ENCODE results near the gene MCF2L.

Gene MCF2L

DNA sequence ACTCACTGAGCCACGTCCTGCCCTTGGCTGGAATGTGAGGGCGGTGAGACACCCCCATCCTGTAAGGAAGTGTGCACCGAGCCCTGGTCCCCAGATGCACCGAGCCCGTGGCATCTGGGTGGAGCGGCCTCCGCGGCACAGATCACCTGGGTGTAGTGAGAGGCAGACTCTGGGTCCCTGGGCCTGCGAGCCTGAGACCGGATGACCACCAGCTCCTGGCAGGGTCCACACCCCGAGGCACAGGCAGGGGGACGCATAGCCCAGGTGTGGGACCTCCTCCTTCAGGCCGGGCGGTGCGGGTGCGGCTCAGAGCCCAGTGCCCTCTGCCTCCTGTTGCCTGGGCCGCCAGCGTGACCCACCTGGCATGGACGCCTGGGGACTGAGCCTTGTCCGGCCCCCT is 12.4 kb downstream of the MCF2L start:
- no peaks in the 10 kb centered on the region for H3K9me3 Mint-ChIP-seq
- no peaks in the 10 kb centered on the region for H3K27me3 Mint-ChIP-seq
- DNase-seq (no peak), ATAC-seq (peak; percentile 26)
- H3K4me3 Mint-ChIP-seq = no peak overlapping the region
- no peak overlapping the region for H3K27ac Mint-ChIP-seq
- peaks cover 31% of the 10 kb centered on the region for H3K4me1 Mint-ChIP-seq

DNA sequence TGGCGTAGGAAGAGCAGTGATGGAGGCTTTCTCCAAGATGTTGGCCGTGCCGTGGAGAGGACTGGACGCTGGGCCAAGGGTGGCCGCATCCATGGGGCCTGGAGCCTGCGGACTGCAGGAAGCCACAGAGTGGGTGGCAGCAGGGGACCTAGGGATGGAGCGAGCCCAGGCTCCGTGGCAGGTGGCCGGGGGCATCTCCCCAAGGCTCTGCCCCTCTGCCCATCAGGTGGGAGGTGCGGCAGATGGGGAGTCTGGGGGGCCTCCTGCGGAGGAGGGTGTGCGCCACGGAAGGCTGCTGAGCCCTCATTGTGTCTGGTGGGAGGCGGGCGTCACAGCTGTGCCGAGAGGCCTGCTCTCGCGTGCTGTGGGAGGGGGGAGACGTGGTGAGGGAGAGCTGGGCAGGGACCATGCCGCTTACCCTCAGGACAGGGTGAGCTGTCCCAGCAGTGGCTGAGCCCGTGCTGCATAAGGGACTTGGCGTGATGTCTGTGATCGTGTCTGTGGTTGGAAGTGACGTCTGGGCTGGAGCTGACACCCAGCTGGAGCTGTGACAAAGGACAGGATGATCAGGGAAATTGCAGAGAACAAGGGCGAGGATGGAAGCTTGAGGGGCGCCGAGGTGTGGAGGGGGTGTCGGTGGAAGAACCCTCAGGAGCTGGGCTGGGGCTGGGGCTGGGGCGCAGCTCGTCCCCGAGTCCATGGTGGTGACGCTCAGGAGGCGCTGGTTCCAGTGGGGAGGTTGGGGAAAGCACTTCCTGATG is 13.4 kb downstream of the MCF2L start:
- peak overlapping the region in 1 of 2 donors; percentile 91 for H3K27ac Mint-ChIP-seq
- no peaks in the 10 kb centered on the region for H3K27me3 Mint-ChIP-seq
- no peak for ATAC-seq
- H3K9me3 Mint-ChIP-seq = no peaks in the 10 kb centered on the region
- no peak overlapping the region for H3K4me3 Mint-ChIP-seq
- H3K4me1 Mint-ChIP-seq = peaks cover 31% of the 10 kb centered on the region
- DNase-seq = no peak

DNA sequence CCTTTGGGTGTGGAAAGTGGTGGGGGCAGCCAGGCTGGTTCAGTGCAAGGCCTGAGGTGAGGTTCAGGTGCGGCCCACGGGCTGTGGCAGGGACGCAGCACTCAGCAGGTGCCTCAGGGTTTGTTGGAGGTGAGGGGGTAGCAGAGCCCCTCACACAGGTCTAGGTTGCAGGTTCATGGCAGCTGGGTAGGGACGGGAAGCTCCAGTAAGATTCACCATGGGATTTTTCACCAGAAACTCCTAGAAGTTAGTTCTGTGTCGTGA is 14.0 kb downstream of the MCF2L start:
- H3K27me3 Mint-ChIP-seq = no peaks in the 10 kb centered on the region
- peaks cover 31% of the 10 kb centered on the region for H3K4me1 Mint-ChIP-seq
- H3K4me3 Mint-ChIP-seq = no peak overlapping the region
- H3K9me3 Mint-ChIP-seq = no peaks in the 10 kb centered on the region
- H3K27ac Mint-ChIP-seq = no peak overlapping the region
- DNase-seq = no peak
- no peak for ATAC-seq

DNA sequence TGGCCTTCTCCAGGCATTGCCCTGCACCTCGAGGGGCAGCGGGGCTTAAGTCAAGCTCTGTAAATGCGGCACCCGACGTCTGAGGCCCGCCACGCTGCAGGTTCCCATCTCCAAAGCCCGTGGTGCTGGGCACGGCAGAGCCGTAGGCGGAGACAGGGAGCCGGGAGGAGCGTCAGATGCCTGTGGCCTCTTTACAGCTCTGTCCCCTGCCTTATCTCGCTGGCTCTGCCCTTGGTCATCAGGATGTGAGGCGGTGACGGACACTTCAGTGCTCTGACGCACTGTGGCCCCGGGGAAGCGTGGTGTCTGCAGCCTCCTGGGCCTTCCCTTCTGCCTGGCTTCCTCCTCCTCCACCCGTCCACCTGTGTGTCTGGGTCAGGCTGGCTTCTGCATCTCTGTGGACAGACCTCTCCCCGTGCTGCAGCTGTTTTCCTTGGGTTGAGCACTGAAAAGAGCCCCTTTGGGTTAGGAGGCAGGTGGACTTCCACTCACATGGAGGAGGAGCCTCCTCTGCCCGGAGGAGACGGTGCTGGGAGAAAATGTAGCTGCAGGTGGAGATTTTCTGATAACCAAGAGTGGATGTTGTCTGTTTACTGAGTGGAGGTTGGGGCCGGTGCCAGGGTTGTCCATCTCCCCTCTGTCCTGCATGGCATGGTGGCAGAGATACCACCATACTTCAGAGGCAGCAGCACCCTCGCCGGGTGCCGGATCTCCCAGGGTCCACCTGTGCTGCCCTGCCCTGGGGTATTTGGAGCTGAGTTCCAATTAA is 14.6 kb downstream of the MCF2L start:
- no peaks in the 10 kb centered on the region for H3K9me3 Mint-ChIP-seq
- DNase-seq (no peak), ATAC-seq (no peak)
- no peak overlapping the region for H3K4me3 Mint-ChIP-seq
- no peak overlapping the region for H3K27ac Mint-ChIP-seq
- no peaks in the 10 kb centered on the region for H3K27me3 Mint-ChIP-seq
- peaks cover 31% of the 10 kb centered on the region for H3K4me1 Mint-ChIP-seq

DNA sequence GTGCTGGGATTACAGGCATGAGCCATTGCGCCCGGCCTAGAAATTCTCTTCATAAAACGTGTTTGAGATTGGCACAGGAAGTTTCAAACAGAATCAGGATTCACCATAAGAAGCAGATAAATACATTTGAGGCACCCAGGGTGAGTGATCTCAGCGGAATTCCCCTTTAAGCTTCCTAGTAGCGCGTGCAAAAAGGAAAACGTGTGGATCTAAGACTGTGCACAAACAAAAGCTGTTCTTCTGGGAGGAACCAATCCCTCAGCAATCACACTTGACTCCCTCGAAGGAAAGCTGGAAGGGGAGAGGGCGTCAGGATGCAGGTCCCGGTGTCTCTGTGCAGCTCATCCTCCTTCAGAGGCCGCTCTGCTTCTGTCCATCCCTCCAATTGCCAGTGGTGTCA is 15.5 kb downstream of the MCF2L start:
- no peak overlapping the region for H3K27ac Mint-ChIP-seq
- no peak for DNase-seq
- peak overlapping the region; percentile 22 to 59 for H3K4me3 Mint-ChIP-seq
- no peaks in the 10 kb centered on the region for H3K27me3 Mint-ChIP-seq
- peaks cover 0 to 2% of the 10 kb centered on the region in 2 donors for H3K9me3 Mint-ChIP-seq
- H3K4me1 Mint-ChIP-seq = peaks cover 28% of the 10 kb centered on the region
- no peak for ATAC-seq

DNA sequence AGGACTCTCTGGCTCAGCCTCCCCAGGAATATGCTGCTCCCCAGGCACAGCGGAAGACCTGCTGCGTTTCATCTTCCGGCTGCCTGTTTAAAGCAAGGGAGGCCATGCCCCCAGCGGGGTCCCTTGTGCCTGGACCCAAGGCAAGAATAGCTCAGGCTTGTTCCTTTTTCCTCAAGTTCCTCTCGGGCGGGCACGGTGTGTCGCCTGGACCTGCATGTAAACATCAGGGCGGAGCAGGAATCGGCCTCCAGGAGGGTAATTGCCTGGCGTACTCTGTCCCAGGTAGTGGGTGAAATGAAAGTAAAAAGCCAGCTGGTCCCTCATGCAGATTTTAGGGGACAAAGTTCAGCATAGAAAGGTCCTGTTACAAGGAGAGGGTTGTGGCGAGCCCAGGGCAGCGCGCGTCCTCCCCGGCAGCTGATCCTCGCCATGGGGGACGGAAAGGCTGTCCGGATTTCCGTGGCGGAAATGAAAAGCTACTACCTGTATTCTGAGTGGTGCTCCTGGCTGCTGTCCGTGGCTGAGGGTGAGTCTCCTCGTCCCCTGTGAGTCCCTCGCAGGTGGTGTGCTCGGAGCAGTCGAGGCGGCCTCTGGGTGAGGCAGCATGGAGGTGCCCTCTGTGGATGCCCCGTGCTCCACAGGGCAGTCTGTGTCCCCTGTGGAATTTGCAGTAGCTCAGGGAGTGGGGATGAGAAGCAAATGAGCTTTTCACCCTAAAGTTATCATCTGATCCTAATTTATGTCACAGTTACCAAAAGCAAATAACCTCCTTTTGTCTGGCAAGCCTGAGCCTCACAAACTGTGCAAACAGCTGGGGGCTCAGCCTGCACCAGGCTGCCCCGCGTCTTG is 16.2 kb downstream of the MCF2L start:
- no peak for ATAC-seq
- Mint-ChIP-seq H3K4me1 (peaks cover 22% of the 10 kb centered on the region), H3K9me3 (peaks cover 0 to 9% of the 10 kb centered on the region in 2 donors), H3K27ac (no peak overlapping the region), H3K27me3 (no peaks in the 10 kb centered on the region), H3K4me3 (peak overlapping the region; percentile 35 to 59)
- no peak for DNase-seq

DNA sequence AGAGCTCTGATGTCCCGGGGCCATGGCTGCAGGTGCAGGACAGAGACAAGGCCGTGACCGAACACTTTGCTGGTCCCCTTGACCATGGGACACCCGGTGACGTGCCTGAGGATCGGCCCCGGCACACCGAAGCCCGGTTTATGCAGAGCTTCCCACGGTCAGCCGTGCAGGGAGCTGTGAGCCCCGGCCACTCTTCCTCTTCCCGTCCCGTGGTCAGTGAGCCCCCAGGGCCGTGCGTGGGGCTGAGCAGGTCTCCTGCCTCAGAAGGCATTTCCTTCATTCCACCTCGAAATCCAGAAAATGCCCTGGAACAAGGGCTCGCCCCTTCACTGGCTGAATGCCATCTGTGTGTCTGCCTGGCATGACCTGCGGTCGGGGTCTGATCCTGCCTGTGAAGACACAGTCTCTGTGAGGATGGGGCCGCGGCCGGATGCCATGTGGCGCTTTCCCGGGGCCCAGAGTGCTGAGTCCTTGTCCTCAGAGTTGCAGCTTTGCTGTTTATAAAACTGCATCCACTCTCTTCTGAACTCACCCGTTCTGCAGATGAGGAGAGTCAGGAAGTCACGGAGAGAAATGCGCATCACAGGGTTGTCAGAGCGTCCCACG is 16.9 kb downstream of the MCF2L start:
- H3K4me1 Mint-ChIP-seq = peaks cover 14% of the 10 kb centered on the region
- ATAC-seq (no peak), DNase-seq (no peak)
- no peak overlapping the region for H3K4me3 Mint-ChIP-seq
- no peaks in the 10 kb centered on the region for H3K27me3 Mint-ChIP-seq
- H3K27ac Mint-ChIP-seq = peak overlapping the region in 1 of 2 donors; percentile 19
- H3K9me3 Mint-ChIP-seq = peaks cover 0 to 10% of the 10 kb centered on the region in 2 donors

DNA sequence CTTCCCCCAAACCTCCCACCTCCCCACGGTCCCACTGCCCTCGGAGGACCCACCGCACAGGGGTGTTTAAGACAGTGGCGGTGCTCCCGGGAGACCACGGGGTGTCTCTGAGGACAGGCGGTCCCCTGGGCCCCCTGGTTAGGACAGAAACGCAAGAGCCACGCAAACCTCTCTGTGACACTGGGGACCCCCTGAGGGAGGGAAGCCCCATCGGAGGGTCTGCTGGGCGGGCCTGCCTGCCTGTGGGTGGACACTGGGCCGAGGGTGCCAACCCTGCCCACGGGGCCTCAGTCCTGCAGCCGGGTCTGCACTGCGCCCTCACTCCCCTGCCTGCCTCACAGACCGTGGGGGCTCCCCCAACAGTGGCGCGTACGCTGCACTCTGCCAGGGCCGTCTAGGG is 17.5 kb downstream of the MCF2L start:
- no peaks in the 10 kb centered on the region for H3K27me3 Mint-ChIP-seq
- no peak overlapping the region for H3K4me3 Mint-ChIP-seq
- DNase-seq (no peak), ATAC-seq (peak; percentile 61)
- H3K9me3 Mint-ChIP-seq = peaks cover 0 to 10% of the 10 kb centered on the region in 2 donors
- no peak overlapping the region for H3K27ac Mint-ChIP-seq
- peaks cover 10% of the 10 kb centered on the region for H3K4me1 Mint-ChIP-seq

DNA sequence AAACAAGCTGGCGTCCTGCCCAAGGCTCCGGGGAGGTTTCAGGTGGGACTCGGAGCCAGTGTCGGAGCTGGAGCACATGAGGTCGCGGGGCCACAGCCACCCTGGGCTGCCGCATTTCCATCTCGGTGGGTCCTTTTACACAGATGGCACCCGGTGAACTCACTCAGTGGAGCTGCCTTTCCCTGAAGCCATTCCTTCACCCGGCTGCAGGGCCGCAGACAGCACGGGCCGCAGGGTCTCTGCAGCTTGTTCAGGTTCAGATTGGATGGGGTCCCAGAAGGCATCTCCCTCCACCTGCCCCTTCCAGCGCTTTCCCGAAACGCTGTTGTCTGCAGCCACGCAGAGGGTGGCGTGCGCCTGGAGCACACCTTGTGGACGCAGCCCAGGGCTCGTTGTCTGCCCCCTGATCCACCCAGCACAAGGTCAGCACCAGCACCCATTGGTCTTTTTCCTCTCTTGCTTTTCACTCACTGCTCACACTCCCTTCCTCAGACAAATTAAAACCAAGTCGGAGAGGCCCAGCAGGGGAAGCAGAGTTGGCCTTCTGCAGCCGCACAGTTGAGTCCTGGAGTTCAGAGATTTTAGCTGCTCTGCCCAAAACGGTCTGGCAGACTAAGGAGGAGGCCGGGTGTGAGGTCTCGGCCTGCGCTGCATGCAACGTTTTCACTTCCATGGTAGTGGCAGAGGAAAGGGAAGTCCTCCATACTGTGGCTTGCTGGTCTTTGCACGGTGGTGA is 18.1 kb downstream of the MCF2L start:
- H3K4me3 Mint-ChIP-seq = no peak overlapping the region
- H3K9me3 Mint-ChIP-seq = peaks cover 0 to 10% of the 10 kb centered on the region in 2 donors
- ATAC-seq (no peak), DNase-seq (no peak)
- H3K27me3 Mint-ChIP-seq = no peaks in the 10 kb centered on the region
- H3K27ac Mint-ChIP-seq = peak overlapping the region in 1 of 2 donors; percentile 42
- peaks cover 6% of the 10 kb centered on the region for H3K4me1 Mint-ChIP-seq

DNA sequence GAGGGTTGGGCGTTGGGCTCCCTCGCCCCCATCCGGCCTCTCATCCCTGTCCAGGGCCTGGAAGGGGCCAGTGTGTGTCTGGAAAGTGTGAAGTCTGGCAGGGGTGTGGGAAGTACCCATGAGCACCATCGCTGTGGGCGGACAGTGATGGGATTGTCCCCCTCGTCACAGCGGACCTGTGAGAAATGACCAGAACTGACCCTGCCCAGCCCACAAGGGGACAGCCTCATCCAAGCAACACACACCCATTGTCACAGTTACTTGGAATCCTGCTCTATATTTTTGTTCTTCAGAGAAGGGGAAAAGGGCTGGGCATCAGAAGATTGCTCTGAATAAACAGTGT is 18.6 kb downstream of the MCF2L start:
- Mint-ChIP-seq H3K9me3 (peaks cover 0 to 10% of the 10 kb centered on the region in 2 donors), H3K4me1 (peaks cover 6% of the 10 kb centered on the region), H3K27ac (no peak overlapping the region), H3K4me3 (no peak overlapping the region), H3K27me3 (no peaks in the 10 kb centered on the region)
- DNase-seq = no peak
- ATAC-seq = no peak

DNA sequence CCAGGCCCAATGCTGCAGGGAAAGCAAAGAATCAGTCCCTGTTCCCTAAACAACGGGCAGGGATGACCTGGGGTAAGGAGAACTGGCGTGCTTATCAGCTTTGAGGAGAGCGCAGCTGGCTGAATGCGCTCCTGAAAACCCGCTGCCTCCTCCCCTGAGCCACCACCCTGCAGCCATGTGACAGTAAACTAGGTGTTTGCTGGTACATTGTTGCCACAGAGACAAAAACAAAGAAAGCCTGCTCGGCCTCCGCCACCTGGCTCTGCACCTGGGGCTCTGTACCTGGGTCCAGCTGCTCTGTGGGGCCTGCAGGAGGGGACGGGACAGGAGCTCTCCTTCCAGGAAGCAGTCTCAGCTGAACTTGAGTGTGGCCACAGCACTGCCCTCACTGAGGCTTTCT is 21.8 kb downstream of the MCF2L start:
- no peak for ATAC-seq
- Mint-ChIP-seq H3K4me1 (no peaks in the 10 kb centered on the region), H3K9me3 (peaks cover 0 to 10% of the 10 kb centered on the region in 2 donors), H3K27ac (no peak overlapping the region), H3K4me3 (no peak overlapping the region), H3K27me3 (no peaks in the 10 kb centered on the region)
- DNase-seq = no peak

DNA sequence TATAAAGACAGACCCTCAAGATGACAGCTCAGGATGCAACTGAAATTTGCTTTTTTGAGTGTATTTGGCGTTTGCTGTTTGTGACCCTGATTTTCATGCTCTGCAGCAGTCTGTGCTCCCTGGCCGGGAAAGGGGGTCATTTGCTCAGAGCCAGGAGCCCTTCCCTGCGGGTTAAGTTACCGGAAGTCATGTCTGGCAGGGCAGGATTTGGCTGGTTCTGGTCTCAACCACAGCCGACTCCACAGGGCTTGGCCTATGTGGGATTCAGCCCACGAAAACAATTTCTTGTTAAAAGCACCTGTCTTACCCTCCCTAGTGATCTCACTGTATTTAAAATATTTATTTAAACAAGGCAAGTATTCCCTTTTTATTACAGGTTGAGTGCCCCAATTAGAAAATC is 22.6 kb downstream of the MCF2L start:
- H3K4me1 Mint-ChIP-seq = no peaks in the 10 kb centered on the region
- ATAC-seq = no peak

DNA sequence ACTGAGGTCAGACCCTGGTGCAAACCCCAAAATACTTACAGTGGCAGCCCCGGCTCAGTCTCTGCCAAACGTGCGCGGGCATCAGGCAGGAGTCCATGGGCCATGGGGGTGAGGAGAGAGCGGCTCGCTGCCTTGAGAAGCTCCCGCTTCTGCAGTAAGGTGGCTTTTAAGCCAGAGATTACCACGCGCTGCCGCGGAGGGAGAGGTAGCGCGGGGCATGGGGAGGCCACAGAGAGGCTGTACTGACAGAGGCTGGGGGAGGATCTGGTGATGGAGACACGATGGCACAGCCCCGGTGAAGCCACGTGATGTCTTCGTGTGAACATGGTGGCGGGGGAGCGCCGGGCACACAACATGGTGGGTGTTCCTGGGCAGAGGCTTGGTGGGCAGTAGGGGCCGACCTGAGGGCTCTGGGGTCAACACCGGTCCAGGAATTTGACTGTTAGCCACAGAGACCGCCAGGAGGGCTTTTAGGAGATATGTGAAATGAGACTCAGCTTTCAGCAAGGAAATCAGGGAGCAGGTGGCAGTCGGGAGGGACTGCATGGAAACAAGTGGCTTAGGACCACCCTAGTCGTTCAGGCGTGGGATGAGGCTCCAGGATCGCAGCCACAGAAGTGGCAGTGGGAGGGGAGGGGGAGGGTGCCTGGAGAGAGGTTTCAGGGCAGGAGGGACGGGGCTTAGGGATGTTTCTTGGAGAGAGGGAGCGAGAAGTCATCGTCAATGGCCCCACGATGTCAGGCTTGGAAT is 24.1 kb downstream of the MCF2L start:
- DNase-seq = no peak
- H3K27ac Mint-ChIP-seq = no peak overlapping the region
- no peak overlapping the region for H3K4me3 Mint-ChIP-seq
- peaks cover 0 to 10% of the 10 kb centered on the region in 2 donors for H3K9me3 Mint-ChIP-seq
- H3K4me1 Mint-ChIP-seq = no peaks in the 10 kb centered on the region
- H3K27me3 Mint-ChIP-seq = no peaks in the 10 kb centered on the region
- ATAC-seq = no peak

More for the DNA sequence above, 22.6 kb downstream of the MCF2L start:
- Mint-ChIP-seq H3K9me3 (peaks cover 0 to 10% of the 10 kb centered on the region in 2 donors), H3K4me3 (no peak overlapping the region), H3K27me3 (no peaks in the 10 kb centered on the region), H3K27ac (no peak overlapping the region)
- no peak for DNase-seq

DNA sequence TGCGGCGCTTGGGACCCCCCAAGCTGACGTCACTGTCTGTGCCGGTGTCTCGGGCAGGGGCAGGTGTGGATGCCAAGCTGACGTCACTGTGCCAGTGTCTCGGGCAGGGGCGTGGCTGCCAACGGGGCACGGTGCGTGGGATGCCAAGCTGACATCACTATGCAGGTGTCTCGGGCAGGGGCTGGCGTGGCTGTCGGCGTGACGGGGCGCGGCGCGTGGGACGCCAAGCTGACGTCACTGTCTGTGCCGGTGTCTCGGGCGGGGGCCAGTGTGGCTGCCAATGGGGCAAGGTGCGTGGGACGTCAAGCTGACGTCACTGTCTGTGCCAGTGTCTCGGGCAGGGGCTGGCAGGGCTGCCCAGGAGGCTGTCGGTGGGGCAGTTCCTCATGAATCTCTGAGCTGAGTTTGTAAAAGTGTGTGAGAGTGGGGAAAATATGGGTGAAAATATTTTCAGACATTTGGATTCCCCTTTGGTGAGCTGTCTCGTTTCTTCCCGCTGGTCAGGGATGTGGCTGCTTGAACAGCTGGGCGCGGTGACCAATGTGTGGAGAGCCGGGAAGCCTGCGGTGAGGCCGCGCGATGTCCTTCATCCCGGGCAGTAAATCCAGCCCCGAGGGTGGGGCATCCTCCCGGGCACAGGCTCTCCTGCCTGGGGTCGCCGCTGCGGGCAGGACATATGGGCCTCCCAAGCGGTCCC is 25.2 kb downstream of the MCF2L start:
- DNase-seq (no peak), ATAC-seq (no peak)
- Mint-ChIP-seq H3K4me3 (no peak overlapping the region), H3K27ac (no peak overlapping the region), H3K27me3 (peaks cover under 1% of the 10 kb centered on the region), H3K9me3 (peaks cover 0 to 10% of the 10 kb centered on the region in 2 donors), H3K4me1 (peaks cover under 1% of the 10 kb centered on the region)

Data from stimulated activated naive CD8-positive, alpha-beta T cell treated with anti-CD3 and anti-CD28 coated beads, Interleukin-15, amount 100 ng/mL, for 72 hours (primary cell).